Activated CD4-positive, alpha-beta T cell treated with anti-CD3 and anti-CD28 coated beads, Interleukin-2, amount 50 U/mL, for 48 hours (primary cell): Measurements from ENCODE around the gene TCF19.
"Not testable (repeated sequence)": the region's sequence is repeated elsewhere in the genome, so short reads cannot be mapped to it uniquely, and the experiment has no call there.

ENCODE experiments used
- DNase-seq, 2 experiments: peaks; one replicate each; pipeline ENCODE4 v3.0.0-alpha.2; 2020

Gene TCF19

GRCh38 chr6:31183859-31184258, 25.5 kb downstream of the TCF19 start:
- DNase-seq = not testable (repeated sequence)

GRCh38 chr6:31185695-31186051, 27.3 kb downstream of the TCF19 start:
- not testable (repeated sequence) for DNase-seq

- no peak for DNase-seq
Observed at GRCh38 chr6:31186052-31186734, 27.8 kb downstream of the TCF19 start.

GRCh38 chr6:31187780-31188194, 29.4 kb downstream of the TCF19 start:
- DNase-seq = no peak

- DNase-seq = not testable (repeated sequence)
Observed at GRCh38 chr6:31189223-31189622, 30.8 kb downstream of the TCF19 start.

GRCh38 chr6:31190488-31190887, 32.1 kb downstream of the TCF19 start:
- DNase-seq = no peak

GRCh38 chr6:31192431-31193105, 34.2 kb downstream of the TCF19 start:
- DNase-seq = peak; percentile 69 to 75

GRCh38 chr6:31193206-31193605, 34.8 kb downstream of the TCF19 start:
- no peak for DNase-seq

- DNase-seq = no peak
Observed at GRCh38 chr6:31194061-31194834, 35.9 kb downstream of the TCF19 start.

GRCh38 chr6:31195308-31195979, 37.1 kb downstream of the TCF19 start:
- not testable (repeated sequence) for DNase-seq

- peak in 1 of 2 experiments; percentile 18 for DNase-seq
Observed at GRCh38 chr6:31196251-31197022, 38.0 kb downstream of the TCF19 start.

- peak; percentile 92 to 95 for DNase-seq
Observed at GRCh38 chr6:31197559-31198305, 39.3 kb downstream of the TCF19 start.

- not testable (repeated sequence) for DNase-seq
Observed at GRCh38 chr6:31199105-31199452, 40.7 kb downstream of the TCF19 start.

- peak in 1 of 2 experiments; percentile 41 for DNase-seq
Observed at GRCh38 chr6:31202259-31203166, 44.1 kb downstream of the TCF19 start.

- peak; percentile 54 to 65 for DNase-seq
Observed at GRCh38 chr6:31203345-31203979, 45.1 kb downstream of the TCF19 start.

- no peak for DNase-seq
Observed at GRCh38 chr6:31204751-31205145, 46.4 kb downstream of the TCF19 start.

GRCh38 chr6:31205638-31206037, 47.2 kb downstream of the TCF19 start:
- DNase-seq = no peak

- no peak for DNase-seq
Observed at GRCh38 chr6:31208506-31208905, 50.1 kb downstream of the TCF19 start.

GRCh38 chr6:31209137-31209536, 50.7 kb downstream of the TCF19 start:
- DNase-seq = no peak

GRCh38 chr6:31210123-31210522, 51.7 kb downstream of the TCF19 start:
- no peak for DNase-seq
